GM23248 (cell line): ENCODE measurements around the gene TMEM190.

ENCODE experiments used
- EZH2 ChIP-seq: fragments of 200-600 bp; sonication (generic); IDR thresholded peaks from 2 replicates; pipeline ENCODE4 v1.6.1; 2018; ENCODE audit warnings: antibody characterized with exemption, mild to moderate bottlenecking; ENCODE audit not compliant: insufficient read depth, poor library complexity, severe bottlenecking
- EZH2phosphoT487 ChIP-seq: fragments of 200-600 bp; sonication (generic); IDR thresholded peaks from 2 replicates; pipeline ENCODE4 v1.6.1; 2018; ENCODE audit warnings: antibody characterized with exemption, moderate library complexity, mild to moderate bottlenecking, low read depth; ENCODE audit not compliant: insufficient read depth

DNA sequence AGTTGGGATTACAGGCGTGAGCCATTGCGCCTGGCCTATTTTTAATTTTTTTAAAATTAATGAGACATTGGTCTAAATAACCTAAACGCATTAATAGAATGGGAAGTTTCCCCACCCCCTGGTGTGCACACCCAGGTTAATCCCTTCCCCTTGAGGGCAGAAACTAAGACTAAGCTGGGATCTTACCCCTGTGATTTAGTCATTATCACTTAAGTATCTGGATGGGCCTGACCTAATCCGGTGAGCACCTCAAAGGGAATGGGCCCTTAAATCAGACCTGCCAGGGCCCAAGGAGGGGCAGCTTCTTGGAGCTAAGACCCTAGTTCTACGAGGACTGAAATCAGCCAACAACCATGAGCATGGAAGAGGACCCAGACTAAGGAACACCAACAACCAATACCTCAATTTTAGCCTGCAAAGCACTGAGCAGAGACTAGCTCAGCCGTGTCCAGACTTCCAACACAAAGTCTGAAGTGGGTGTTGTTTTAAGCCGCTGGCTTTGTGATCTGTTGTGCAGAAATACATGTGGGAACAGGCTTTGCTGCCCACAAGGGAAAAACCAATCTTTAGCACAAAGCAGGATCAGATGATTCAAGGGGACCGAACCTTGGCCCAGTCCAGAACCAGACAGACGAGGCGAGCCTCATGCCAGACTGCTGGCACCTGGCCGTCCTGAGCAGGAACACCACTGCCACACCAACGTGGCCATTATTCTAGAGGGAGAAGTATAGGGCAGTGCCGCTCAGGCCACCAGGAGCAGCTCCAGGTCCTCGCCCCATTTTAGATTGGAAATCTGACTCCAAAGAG, 23.9 kb downstream of the TMEM190 start:
- TF ChIP-seq EZH2phosphoT487 = no peak
- TF ChIP-seq EZH2 = no peak
